GM21576 (cell line): Measurements from ENCODE around the gene TC2N.
"Not testable (repeated sequence)": the region's sequence is repeated elsewhere in the genome, so short reads cannot be mapped to it uniquely, and the experiment has no call there.

Source experiments
- ATAC-seq: cut with Tn5 transposase; IDR thresholded peaks from one replicate; pipeline ENCODE4 v1.9.1; 2021; ENCODE audit warnings: mild to moderate bottlenecking, moderate library complexity; ENCODE audit not compliant: unreplicated experiment

Gene TC2N

DNA sequence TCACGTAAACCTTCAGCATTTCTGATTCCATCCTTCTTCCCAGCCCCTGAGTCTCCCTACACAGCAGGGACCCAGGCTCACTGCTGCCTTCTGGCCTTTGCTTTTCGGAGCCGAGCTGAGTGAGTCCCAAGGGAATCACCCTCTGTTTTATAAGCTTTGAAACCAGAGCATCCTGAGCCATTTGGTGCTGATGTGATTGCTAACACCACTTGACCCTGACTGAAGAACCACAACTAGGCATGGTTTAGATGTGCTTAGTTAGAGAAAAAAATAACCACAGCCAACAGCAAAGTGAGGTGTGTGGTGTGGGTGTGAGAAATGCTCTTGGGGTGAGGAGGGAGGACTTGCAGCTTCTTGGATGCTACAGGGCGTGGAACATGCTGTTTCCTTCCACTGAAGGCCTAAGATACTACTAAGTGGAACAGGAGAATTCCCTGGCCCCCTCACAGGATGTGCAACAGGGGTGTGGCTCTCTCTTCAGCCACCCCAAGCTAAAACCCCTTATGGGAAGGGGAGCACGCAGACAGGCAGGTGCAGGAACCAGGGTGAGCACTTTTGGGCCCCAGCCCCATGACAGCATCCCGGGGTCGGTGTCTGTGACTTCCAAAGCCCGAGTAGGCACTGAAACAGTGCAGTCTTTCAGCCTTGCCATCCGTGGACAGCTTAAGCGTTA lies at the start of gene TC2N:
TC2N (minus strand) TSS at position 221 of the 673 bp plus-strand sequence. CDS start 53,767 bp downstream, outside the sequence.
- ATAC-seq, result no peak

DNA sequence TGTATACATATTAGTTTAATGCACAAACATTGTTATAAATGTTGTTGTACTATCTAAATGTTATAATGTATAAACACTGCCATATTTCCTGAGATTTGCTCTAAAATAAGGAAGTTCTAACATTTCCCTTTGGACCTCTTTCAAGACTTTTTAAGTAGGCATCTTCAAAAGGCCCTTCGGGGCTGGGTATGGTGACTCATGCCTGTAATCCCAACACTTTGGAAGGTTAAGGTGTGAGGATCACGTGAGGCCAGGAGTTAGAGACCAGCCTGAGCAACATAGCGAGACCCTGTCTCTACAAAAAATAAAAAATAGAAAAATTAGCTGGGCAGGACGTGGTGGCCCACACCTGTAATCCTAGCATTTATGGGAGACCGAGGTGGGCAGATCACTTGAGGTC lies 44.7 kb upstream of the TC2N start:
- no peak for ATAC-seq

DNA sequence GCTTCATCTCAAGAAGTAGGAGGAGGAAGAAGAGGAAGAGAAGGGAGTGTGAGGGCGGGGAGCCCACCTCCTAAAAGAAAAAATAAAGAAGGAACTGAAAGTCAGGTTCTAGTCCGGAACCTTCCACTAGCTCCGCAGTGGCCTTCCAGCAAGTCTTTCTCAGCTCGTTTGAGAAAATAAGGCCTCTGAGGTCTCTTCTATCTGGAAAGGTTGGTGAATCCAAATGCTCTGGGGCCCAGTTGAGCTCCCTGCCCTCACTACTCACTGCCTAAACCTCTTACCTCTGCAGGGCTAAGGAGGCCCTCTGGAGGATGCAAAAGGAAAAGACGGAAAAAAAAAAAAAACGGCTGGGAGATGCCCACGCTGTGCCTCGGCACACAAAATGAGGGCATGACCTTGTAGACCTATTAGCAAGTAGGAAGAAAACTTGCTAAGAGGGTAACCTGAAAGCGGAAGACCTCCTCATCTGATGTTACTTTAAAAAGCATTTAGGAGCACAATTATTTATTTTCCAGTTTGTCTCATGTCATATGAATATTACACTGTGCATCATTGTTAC lies 44.2 kb upstream of the TC2N start:
- no peak for ATAC-seq

DNA sequence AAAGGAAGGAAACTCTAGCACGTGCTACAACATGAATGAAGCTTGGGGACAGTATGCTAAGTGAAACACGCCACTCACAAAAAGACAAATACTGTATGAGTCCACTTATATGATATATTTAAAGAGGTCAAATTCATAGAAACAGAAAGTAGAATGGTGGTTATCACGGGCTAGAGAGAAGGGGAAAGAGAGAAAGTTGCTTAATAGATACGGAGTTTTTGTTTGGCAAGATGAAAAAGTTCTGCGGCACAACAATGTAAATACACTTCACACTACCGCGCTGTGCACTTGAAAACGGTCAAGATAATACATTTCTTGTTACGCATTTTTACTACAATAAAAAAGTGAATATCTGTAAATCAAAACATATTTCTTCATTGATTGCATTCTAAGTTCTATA lies 42.9 kb upstream of the TC2N start:
- no peak for ATAC-seq

DNA sequence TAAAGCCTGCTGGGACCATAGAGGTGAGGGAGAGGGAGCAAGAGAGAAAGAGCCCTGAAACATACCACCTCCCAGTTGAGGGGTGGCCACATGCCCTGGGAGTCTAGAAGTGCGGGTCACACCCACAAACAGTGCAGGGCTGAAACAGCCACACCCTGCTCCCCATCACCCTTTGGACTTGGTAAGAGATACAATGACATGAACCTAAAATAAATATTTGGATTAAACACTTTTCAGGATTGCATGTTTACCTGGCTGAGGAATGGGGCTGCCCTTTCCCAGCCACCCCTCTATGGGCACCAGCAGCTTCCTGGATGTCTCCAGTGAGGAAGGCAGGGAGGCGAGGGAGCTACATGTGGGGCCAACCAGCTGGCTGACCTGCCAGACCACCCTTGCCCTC lies 39.0 kb upstream of the TC2N start:
- no peak for ATAC-seq

DNA sequence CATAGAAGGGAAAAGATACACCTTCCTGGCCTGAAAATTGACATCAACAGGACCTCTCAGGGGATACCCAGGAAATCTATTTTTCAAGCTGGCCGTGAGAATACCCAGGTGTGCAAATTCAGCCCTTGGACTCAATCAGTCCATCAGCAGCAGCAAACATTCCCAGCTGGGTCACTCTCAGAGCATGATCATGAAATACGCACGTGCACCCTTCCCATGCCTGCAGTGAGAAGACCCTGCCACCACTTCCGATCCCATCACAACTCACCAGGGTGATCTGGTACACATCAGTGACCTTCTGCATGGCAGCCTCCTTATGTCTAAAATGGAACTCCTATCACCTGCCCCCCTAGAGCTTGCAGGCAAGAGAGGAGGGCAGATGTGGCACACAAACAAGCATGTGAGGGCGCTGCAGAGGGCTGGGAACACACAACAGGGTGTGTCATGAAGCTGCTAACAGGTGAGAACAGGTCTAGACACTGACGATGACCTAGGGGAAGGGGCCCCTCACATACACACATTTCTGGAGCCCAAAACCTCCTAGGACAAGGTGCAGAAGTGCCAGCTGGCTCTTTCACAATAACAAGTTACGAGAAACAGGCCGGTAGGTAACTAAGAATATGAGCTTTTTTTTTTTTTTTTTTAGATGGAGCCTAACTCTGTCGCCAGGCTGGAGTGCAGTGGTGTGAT lies 37.8 kb upstream of the TC2N start:
- no peak for ATAC-seq

DNA sequence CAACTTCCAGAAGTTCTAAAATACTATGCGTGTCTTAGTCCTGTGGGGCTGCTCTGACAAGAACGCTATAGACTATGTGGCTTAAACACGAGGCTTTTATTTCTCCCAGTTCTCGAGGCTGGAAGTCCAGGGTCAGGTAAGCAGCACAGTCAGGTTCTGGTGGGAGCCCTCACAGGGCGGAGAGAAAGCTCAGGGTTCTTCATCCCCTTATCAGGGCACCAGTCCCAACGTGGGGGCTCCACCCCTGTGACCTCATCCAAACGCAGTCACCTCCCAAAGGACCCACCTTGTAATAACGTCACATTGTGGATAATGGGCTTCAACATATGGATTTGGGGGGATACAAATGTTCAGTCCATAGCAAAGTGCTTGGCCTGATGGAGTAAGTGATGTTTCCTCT lies 37.1 kb upstream of the TC2N start:
- no peak for ATAC-seq

DNA sequence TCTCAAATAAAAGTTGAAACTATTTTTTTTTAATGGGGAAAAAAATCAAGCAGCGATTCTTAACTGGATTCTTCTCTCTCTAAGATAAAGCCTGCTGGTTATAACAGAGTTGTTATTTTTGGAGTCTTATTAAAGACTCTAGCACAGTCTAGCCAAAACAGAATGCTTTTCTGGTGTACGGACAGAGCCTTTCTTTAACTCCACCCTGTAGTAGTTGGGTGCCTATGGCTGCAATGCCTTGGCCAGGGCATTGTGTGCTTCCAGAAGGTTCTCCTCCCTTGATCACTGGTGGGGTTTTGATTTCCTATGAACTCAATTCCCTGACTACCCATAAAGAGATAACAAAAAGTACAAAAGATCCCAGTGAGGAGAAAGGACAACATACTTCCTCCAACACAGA lies 35.7 kb upstream of the TC2N start:
- no peak for ATAC-seq

DNA sequence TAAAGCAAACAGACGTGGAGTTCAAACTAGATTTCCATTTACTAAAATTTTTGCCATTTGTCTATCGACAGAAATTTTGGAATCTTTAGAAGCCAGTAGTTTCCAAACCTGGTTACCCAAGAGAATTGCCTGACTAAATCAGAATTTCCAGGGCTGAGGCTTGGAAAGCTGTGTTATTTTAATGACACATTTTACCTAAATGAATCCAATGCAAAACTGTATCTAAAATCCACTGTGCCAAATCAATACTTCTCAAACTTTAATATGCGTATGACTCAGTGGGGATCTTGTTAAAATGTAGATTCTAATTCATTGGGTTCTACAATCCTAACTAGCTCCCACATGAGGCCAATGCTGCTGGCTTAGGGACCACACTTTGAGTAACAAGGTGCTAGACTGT lies 35.0 kb upstream of the TC2N start:
- ATAC-seq, result no peak

DNA sequence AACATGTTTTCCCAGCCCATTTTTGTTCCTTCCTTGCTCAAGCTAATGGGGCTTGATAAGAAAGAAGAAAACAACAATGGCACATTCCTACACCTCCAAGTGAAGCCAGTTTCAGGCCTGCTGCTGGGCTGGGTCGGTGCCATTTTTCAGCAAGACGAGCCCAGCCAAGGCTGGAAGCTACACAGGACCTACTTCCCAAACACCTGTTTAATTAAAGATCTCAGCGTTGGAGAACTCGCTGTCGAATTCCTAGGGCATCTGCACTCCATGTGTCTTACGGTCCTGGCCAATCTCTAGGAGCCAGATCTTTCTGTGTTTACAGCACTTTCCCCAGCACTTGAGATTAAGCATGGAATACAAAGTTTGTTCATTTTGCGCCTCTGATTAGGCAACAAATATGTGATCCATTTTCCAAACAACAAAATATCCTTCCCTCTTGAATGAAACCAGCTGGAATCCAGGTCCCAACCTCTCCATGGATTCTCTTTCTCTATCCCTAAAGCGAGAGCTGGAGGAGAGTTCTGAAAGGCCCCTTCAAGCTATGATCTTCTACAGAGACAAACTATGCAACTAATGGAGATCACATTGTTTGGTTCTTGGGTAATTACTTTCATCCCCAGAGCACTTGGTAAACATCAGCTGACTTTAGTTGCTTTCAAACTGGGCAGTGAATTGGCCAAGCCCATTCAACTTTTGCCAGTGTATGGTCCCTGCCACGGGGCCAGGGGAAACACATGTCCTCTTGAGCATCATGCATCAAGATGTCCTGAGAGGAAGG lies 34.3 kb upstream of the TC2N start:
- ATAC-seq, result no peak

DNA sequence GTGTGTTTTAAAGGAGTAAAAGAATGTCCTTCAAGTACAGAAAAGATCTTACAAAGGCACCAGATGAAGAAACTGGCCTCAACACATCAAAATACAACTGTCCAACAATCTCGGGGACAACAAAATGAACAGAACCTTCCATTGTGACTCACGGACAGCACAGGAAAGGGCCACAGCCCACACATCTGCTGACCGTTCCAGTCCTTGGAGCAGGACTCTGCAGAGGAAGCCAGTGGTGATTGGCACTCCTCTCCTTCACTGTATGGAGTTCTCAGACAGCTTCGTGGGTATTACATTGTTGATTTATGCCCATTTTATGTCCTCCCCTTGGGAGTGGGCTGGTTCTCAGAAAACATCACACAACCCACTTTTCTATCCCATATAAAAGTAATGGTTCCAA lies 32.5 kb upstream of the TC2N start:
- no peak for ATAC-seq

DNA sequence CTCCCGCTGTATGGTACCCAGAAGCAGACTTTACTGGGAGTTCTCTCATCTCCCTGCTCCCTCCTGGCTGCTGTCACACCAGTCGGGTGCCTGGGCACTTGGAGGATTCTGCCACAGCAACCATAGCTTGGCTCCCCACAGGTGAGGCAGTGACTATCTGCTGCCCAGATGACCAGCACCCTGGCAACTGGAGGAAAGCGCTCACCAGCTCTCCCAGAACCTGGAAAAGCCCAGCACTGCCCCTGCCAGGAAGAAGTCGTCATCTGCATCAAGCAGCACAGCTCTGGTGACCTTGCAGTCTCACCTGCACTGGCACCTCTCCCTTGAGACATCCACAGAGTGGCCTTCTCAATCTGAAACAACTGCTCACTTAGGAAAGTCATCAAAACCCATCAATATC lies 31.9 kb upstream of the TC2N start:
- no peak for ATAC-seq

DNA sequence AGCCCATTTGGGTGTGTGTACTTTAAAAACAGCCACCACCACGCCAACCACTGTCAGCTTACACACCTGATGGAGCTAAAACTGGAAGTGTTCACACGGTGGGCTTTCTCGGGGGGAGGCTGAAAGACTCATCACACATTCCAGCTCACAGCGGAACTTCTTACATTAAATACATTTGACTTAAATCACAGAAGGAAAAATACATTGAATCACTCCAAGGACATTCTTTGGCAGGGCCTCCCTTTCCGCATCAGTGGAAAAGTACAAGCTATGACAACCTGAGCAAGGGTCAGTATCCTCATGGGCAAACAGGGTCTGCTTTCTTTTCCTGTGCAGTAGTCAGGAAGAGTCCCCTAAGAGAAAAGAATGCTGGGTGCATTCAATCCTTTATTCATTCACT lies 31.0 kb upstream of the TC2N start:
- no peak for ATAC-seq

DNA sequence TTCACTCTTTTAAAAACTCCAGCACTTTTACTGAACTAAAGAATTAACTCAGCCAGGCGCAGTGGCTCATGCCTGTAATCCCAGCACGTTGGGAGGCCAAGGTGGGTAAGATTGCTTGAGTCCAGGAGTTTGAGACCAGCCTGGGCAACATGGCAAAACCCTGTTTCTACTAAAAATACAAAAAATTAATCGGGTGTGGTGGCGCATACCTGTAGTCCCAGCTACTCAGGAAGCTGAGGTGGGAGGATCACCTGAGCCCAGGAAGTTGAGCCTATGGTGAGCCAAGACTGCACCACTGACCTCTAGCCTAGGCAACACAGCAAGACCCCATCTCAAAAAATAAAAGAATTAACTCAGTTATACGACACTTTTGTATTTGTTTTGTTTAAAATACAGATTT lies 30.4 kb upstream of the TC2N start:
- not testable (repeated sequence) for ATAC-seq

DNA sequence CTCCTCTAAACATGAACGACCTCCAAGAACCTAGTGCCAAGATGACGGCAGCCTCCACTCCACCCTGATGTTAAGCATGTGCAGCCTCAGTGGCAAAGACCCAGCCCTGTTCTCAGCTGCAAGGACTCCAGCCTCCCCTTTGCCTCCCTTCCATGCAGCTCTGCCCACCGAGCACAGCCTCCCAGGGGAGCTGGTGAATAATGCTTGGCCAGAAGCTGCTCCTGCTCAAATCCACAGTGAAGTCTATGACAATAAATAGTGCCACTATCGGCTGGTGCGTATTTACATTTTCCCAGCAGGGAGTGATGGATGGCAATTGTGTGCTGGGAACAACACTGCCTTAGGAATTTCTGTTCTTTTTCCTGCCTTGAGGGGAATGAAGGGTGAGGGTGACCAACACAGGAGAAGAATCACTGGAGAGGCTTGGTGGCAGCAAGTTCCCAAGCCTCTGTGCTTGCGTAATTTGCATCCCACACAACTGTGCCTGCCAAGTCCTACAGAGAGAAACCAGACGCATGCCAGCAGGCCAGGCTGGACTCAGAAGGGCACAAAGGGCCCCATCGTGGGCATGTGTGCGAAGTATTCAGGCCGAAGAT lies 29.9 kb upstream of the TC2N start:
- no peak for ATAC-seq

DNA sequence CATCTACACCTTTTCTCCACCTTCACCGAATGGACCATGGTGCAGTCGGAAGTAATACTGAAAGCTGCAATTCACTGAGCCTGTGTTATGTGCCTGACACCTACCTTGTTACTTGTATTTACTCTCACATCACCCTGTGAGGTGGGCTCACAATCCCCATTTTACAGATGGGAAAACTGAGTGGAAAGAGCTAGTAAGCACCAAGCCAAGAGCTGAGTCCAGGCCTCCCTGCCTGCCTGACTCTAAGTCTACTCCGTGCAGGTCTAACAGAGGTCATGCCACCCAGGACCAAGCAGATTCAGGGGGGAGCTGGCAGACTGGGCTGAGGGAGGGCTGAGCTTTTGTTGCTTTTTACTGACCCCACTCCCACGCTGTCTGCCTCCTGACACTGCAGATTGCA lies 29.1 kb upstream of the TC2N start:
- ATAC-seq, result no peak

DNA sequence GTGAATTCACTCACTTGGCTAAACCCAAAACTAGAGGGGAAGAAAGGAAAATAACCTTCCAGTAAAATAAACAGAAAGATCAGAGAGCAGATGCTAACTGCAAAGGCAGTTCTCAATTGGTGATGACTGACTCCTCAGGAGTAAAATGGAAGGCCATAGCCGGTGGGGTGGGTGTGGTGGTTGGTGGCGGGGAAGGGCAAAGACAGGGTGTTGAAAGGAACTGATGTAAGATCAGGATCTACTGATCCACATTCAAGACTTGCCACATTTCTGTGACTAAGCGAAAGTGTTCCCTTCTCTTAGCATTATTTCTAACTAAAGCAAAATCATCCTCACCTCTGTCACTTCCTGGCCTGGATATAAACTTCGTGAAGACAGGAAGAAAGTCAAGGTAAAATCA lies 26.3 kb upstream of the TC2N start:
- no peak for ATAC-seq

DNA sequence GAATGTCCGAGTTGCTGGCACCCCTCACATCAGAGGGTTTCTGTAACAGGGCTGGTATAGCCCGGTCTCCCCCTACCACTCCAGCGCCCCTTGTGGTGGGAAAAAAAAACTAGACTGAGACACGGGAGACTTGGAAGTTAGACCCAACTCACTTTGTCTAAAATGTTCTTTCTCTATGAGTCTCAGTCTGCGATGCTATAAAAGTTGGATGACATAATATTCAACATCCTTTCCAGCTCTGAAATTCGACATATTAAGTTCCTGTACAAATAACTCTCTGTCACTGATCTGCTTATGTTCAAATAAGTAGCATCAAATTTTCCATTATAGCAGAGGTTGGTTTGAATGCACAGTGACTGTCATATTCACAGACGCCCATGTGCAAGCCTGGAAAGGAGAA lies 25.7 kb upstream of the TC2N start:
- no peak for ATAC-seq

DNA sequence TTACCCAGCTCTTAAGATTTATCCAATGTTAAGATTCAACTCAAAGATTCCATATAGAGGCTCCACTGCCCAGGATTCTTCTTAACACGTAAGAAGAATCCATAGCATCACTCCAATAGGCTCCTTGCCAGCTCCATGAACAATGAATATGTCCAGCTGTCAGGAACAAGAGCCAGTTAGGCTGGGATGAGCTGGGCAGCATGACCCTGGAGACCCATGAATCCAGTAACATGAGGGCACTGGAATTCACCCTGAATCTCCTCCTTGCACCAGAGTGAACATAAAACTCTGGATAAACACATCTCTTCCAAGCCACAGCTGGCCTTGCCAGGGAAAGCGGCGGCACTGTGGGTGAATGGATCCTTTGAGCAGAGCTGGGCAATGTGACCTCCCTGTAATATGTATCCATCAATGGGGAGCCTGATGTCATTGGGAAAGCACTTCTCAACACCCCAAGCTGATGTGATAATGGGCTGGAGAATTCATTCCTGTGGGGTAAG lies 24.4 kb upstream of the TC2N start:
- no peak for ATAC-seq

DNA sequence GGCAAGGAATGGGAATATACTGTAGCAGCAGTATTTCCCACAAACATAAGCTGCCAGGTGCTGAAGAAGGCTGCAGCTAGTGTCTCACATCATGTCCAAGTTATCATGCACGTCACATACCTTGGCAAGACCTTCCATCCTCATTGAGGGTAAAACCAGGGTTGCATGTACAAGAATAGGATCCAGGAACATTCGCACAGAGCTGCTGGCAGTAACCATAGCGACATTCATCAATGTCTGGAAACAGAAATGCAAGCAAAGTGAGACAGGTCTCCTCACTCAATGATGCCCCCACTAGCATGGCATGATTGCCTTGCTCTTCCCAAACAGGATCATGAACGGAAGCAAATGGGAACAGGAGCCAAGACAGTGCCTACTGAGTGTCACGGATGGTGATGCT lies 23.8 kb upstream of the TC2N start:
- no peak for ATAC-seq

DNA sequence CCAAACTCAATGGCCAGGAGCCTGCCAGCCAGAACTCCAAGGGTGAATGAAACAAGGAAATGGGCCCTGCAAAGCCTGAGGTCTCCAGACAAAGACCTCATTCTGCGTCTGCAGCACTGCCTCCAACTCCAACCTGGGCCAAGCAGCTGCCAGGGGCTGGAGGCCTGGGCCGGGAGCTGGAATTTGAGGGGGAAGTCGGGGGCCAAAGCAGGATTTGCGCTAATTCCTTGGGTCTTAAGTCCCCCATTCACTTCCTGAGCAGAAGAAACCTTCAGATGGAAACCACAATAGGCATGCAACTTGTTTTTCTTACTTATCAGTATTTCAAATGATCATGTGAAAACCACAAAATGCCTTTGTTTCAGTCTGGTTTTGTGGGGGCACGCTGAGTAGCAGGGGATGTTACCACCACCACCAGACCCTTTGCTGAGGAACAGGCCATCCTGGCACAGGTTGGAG lies 23.0 kb upstream of the TC2N start:
- ATAC-seq, result no peak
